GM12891 (cell line): ENCODE data around the gene SERPINB1.

Source experiments
- POLR2A ChIP-seq: IDR thresholded peaks from 2 replicates; pipeline ENCODE4 v1.6.1; 2011; ENCODE audit warnings: low read depth, low read length, control low read depth
- POLR2AphosphoS5 ChIP-seq: IDR thresholded peaks from 2 replicates; pipeline ENCODE4 v1.6.1; 2011; ENCODE audit warnings: low read depth, low read length, control low read depth

DNA sequence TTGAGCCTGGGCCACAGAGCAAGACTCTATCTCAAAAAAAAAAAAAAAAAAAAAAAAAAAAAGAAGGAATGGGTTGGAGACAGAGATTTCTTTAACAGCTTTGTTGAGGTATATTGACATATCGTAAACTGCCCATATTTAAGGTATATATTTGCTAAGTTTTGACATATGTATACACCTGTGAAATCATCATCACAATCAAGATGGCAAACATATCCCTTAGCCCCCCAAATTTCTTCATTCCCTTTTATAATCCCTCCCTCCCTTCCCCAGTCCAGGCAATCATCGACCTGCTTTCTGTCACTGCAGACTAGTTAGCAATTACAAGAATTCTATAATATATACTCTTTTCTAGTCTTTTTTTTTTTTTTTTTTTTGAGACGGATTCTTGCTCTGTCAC, 29.0 kb downstream of the SERPINB1 start:
- TF ChIP-seq POLR2A (no peak), POLR2AphosphoS5 (no peak)
